ENCODE measurements around the gene ZNF268. TPM values are rescaled to one million over a fixed set of nuclear protein-coding genes. Genes with fewer than 3 reads are reported as not detected.
"Not testable (repeated sequence)": the region's sequence is repeated elsewhere in the genome, so short reads cannot be mapped to it uniquely, and the experiment has no call there.

Gene ZNF268
- total and polyA plus RNA-seq, 2 donors, result 11.5 to 50.1 TPM

- no peaks in the 10 kb centered on the region for H3K36me3 ChIP-seq (ENCODE audit: insufficient read depth)
- WGBS, result 43% methylated on average over 61 of the region's 61 CpGs
- no peak for DNase-seq (ENCODE audit: extremely low spot score)
Observed at GRCh38 chr12:133235401-133236112, 54.3 kb downstream of the ZNF268 start, which contains the start of gene ANHX. TSS of gene ANHX (minus strand) at chr12:133235877. CDS start at chr12:133234356, 1,521 bp downstream.

GRCh38 chr12:133236144-133236543 is 54.8 kb downstream of the ZNF268 start:
- Histone ChIP-seq H3K4me1 (ENCODE audit: insufficient read depth) (no peaks in the 10 kb centered on the region), H3K4me3 (ENCODE audit: low read depth, low read length) (no peak overlapping the region), H3K36me3 (ENCODE audit: insufficient read depth) (no peaks in the 10 kb centered on the region), H3K27ac (ENCODE audit: low read depth) (no peak overlapping the region)
- DNase-seq (ENCODE audit: extremely low spot score), result no peak
- WGBS, result 46% methylated on average over 44 of the region's 44 CpGs

More at GRCh38 chr12:133235401-133236112, 54.3 kb downstream of the ZNF268 start, which contains the start of gene ANHX:
- Histone ChIP-seq H3K27ac (ENCODE audit: low read depth) (no peak within 1 kb of the TSS), H3K4me3 (ENCODE audit: low read depth, low read length) (no peak within 1 kb of the TSS), H3K4me1 (ENCODE audit: insufficient read depth) (no peaks in the 10 kb centered on the region)

- Histone ChIP-seq H3K4me1 (ENCODE audit: insufficient read depth) (no peaks in the 10 kb centered on the region), H3K4me3 (ENCODE audit: low read depth, low read length) (no peak overlapping the region)
- WGBS, result 87% methylated on average over 12 of the region's 12 CpGs
Observed at GRCh38 chr12:133236556-133236955, 55.3 kb downstream of the ZNF268 start.

GRCh38 chr12:133251732-133252131 is 70.4 kb downstream of the ZNF268 start:
- no peak overlapping the region for H3K4me3 ChIP-seq (ENCODE audit: low read depth, low read length)
- H3K4me1 ChIP-seq (ENCODE audit: insufficient read depth), result no peaks in the 10 kb centered on the region
- 53% methylated on average over 6 of the region's 6 CpGs for WGBS
- no peaks in the 10 kb centered on the region for H3K36me3 ChIP-seq (ENCODE audit: insufficient read depth)
- no peak overlapping the region for H3K27ac ChIP-seq (ENCODE audit: low read depth)
- DNase-seq (ENCODE audit: extremely low spot score), result no peak

More at GRCh38 chr12:133236556-133236955, 55.3 kb downstream of the ZNF268 start:
- Histone ChIP-seq H3K27ac (ENCODE audit: low read depth) (no peak overlapping the region), H3K36me3 (ENCODE audit: insufficient read depth) (no peaks in the 10 kb centered on the region)
- DNase-seq (ENCODE audit: extremely low spot score), result no peak

- WGBS, result 27% methylated on average over 1 of the region's 1 CpG
- H3K27ac ChIP-seq (ENCODE audit: low read depth); H3K36me3 ChIP-seq (ENCODE audit: insufficient read depth); DNase-seq (ENCODE audit: extremely low spot score); H3K4me1 ChIP-seq (ENCODE audit: insufficient read depth); H3K4me3 ChIP-seq (ENCODE audit: low read depth, low read length): not testable (repeated sequence)
Observed at GRCh38 chr12:133255833-133256232, 74.5 kb downstream of the ZNF268 start.

- no peak overlapping the region for H3K4me3 ChIP-seq (ENCODE audit: low read depth, low read length)
- H3K4me1 ChIP-seq (ENCODE audit: insufficient read depth), result no peaks in the 10 kb centered on the region
- no peak overlapping the region for H3K27ac ChIP-seq (ENCODE audit: low read depth)
- no peak for DNase-seq (ENCODE audit: extremely low spot score)
- no peaks in the 10 kb centered on the region for H3K36me3 ChIP-seq (ENCODE audit: insufficient read depth)
- WGBS, result 33% methylated on average over 1 of the region's 1 CpG
Observed at GRCh38 chr12:133256321-133256720, 75.0 kb downstream of the ZNF268 start.

GRCh38 chr12:133264173-133264572 is 82.9 kb downstream of the ZNF268 start:
- no peaks in the 10 kb centered on the region for H3K4me1 ChIP-seq (ENCODE audit: insufficient read depth)
- no peak overlapping the region for H3K27ac ChIP-seq (ENCODE audit: low read depth)
- H3K4me3 ChIP-seq (ENCODE audit: low read depth, low read length), result no peak overlapping the region
- WGBS, result 81% methylated on average over 33 of the region's 33 CpGs
- H3K36me3 ChIP-seq (ENCODE audit: insufficient read depth), result no peaks in the 10 kb centered on the region
- DNase-seq (ENCODE audit: extremely low spot score), result no peak

Small RNAs within 50 kb of the gene (small RNA-seq; reads per million reads assigned to genes)
- not detected for gene RF00019
- not detected for gene RNU6-717P

Other genes with a start within 250 kb of the ZNF268 start
- gene ZNF605, start 225.2 kb upstream of the ZNF268 start, total RNA-seq, result 27.7 TPM
- gene ZNF605, start 225.2 kb upstream of the ZNF268 start, polyA plus RNA-seq, result 4.4 TPM
- 20.0 TPM for gene ZNF26, start 195.1 kb upstream of the ZNF268 start, total RNA-seq
- 9.2 TPM for gene ZNF26, start 195.1 kb upstream of the ZNF268 start, polyA plus RNA-seq
- 78.4 TPM for gene ZNF84, start 144.0 kb upstream of the ZNF268 start, total RNA-seq
- 13.8 TPM for gene ZNF84, start 144.0 kb upstream of the ZNF268 start, polyA plus RNA-seq
- gene ZNF140, start 100.6 kb upstream of the ZNF268 start, total RNA-seq, result 49.9 TPM
- 17.0 TPM for gene ZNF140, start 100.6 kb upstream of the ZNF268 start, polyA plus RNA-seq
- 7.3 TPM for gene ZNF891, start 51.2 kb upstream of the ZNF268 start, total RNA-seq
- gene ZNF891, start 51.2 kb upstream of the ZNF268 start, polyA plus RNA-seq, result 0.90 TPM
- gene ZNF10, start 50.9 kb upstream of the ZNF268 start, total RNA-seq, result 18.3 TPM
- 10.8 TPM for gene ZNF10, start 50.9 kb upstream of the ZNF268 start, polyA plus RNA-seq
- not detected for gene ANHX, start 54.4 kb downstream of the ZNF268 start, total RNA-seq
- gene ANHX, start 54.4 kb downstream of the ZNF268 start, polyA plus RNA-seq, result not detected

Data from urinary bladder (tissue), 4 donors.